H9 (cell line): ENCODE data around the gene MZF1. TPM values are rescaled to one million over a fixed set of nuclear protein-coding genes. Genes with fewer than 3 reads are reported as not detected.

ENCODE experiments used
- DNase-seq: peaks from one replicate; pipeline ENCODE4 v3.0.0-alpha.2; 2017
- H2AFZ ChIP-seq: one replicate; pipeline ENCODE4 v1.6.1; 2013; ENCODE audit warnings: mild to moderate bottlenecking, low read length, control low read depth, moderate library complexity
- H2AK5ac ChIP-seq: 2 replicates; pipeline ENCODE4 v1.6.1; 2013; ENCODE audit warnings: low read length, control low read depth, mixed read lengths; ENCODE audit not compliant: insufficient read length
- H2BK120ac ChIP-seq: one replicate; pipeline ENCODE4 v1.6.1; 2013; ENCODE audit warnings: low read depth, mild to moderate bottlenecking, low read length, control low read depth, inconsistent platforms; ENCODE audit not compliant: poor library complexity, severe bottlenecking
- H2BK12ac ChIP-seq: 2 replicates; pipeline ENCODE4 v1.6.1; 2013; ENCODE audit warnings: low read length, control low read depth, mixed read lengths, low read depth; ENCODE audit not compliant: insufficient read length
- H2BK15ac ChIP-seq: 2 replicates; pipeline ENCODE4 v1.6.1; 2013; ENCODE audit warnings: low read depth, low read length, control low read depth
- H2BK20ac ChIP-seq: one replicate; pipeline ENCODE4 v1.6.1; 2013; ENCODE audit warnings: low read depth, mild to moderate bottlenecking, low read length, control low read depth, inconsistent platforms; ENCODE audit not compliant: poor library complexity, severe bottlenecking
- H2BK5ac ChIP-seq: 2 replicates; pipeline ENCODE4 v1.6.1; 2013; ENCODE audit warnings: low read length, control low read depth, mixed read lengths; ENCODE audit not compliant: insufficient read length
- H3K14ac ChIP-seq: 2 replicates; pipeline ENCODE4 v1.6.1; 2013; ENCODE audit warnings: low read length, control low read depth; ENCODE audit not compliant: insufficient read depth
- H3K18ac ChIP-seq: 2 replicates; pipeline ENCODE4 v1.6.1; 2013; ENCODE audit warnings: low read depth, mild to moderate bottlenecking, mixed read lengths, low read length, control low read depth; ENCODE audit not compliant: insufficient read length
- H3K23ac ChIP-seq: 2 replicates; pipeline ENCODE4 v1.6.1; 2013; ENCODE audit warnings: low read length, control low read depth, mixed read lengths, low read depth; ENCODE audit not compliant: insufficient read length
- H3K23me2 ChIP-seq: 2 replicates; pipeline ENCODE4 v1.6.1; 2013; ENCODE audit warnings: low read depth, mild to moderate bottlenecking, mixed read lengths, low read length, control low read depth; ENCODE audit not compliant: insufficient read length, poor library complexity, severe bottlenecking
- H3K27ac ChIP-seq: 2 replicates; pipeline ENCODE4 v1.5.1; 2013; ENCODE audit warnings: low read length, control low read depth, mixed read lengths, low read depth; ENCODE audit not compliant: insufficient read length
- H3K27me3 ChIP-seq: 2 replicates; pipeline ENCODE4 v1.6.1; 2013; ENCODE audit warnings: low read length, control low read depth, inconsistent platforms; ENCODE audit not compliant: insufficient read depth
- H3K4ac ChIP-seq: 2 replicates; pipeline ENCODE4 v1.6.1; 2013; ENCODE audit warnings: low read depth, mild to moderate bottlenecking, control low read depth, inconsistent platforms, low read length, moderate library complexity
- H3K4me1 ChIP-seq: 2 replicates; pipeline ENCODE4 v1.6.1; 2013; ENCODE audit warnings: low read length, control low read depth, inconsistent platforms; ENCODE audit not compliant: insufficient read depth
- H3K4me2 ChIP-seq: 2 replicates; pipeline ENCODE4 v1.6.1; 2013; ENCODE audit warnings: low read length, control low read depth, mixed read lengths; ENCODE audit not compliant: insufficient read length, insufficient read depth
- H3K56ac ChIP-seq: 2 replicates; pipeline ENCODE4 v1.6.1; 2013; ENCODE audit warnings: low read depth, mild to moderate bottlenecking, mixed read lengths, low read length, control low read depth; ENCODE audit not compliant: insufficient read length
- H3K79me1 ChIP-seq: 2 replicates; pipeline ENCODE4 v1.6.1; 2013; ENCODE audit warnings: low read depth, mild to moderate bottlenecking, moderate library complexity, low read length, control low read depth, inconsistent platforms; ENCODE audit not compliant: insufficient read depth, poor library complexity, severe bottlenecking
- H3K79me2 ChIP-seq: 2 replicates; pipeline ENCODE4 v1.6.1; 2013; ENCODE audit warnings: low read length, control low read depth, inconsistent platforms; ENCODE audit not compliant: insufficient read depth
- H3K9ac ChIP-seq: 2 replicates; pipeline ENCODE4 v1.6.1; 2013; ENCODE audit warnings: low read length, control low read depth, mixed read lengths; ENCODE audit not compliant: insufficient read length; ENCODE audit errors: extremely low read depth
- H3K9me3 ChIP-seq: one replicate; pipeline ENCODE4 v1.6.1; 2013; ENCODE audit warnings: low read depth, low read length, inconsistent platforms; ENCODE audit not compliant: control insufficient read depth
- H3T11ph ChIP-seq: one replicate; pipeline ENCODE4 v1.6.1; 2013; ENCODE audit warnings: mild to moderate bottlenecking, low read length, control low read depth, inconsistent platforms
- H4K20me1 ChIP-seq: one replicate; pipeline ENCODE4 v1.6.1; 2013; ENCODE audit not compliant: control insufficient read depth, insufficient read length, insufficient read depth
- H4K5ac ChIP-seq: 2 replicates; pipeline ENCODE4 v1.6.1; 2013; ENCODE audit warnings: low read depth, mild to moderate bottlenecking, mixed read lengths, low read length, control low read depth; ENCODE audit not compliant: insufficient read length
- H4K8ac ChIP-seq: replicated peaks from 2 replicates; pipeline ENCODE4 v1.6.1; 2013; ENCODE audit warnings: low read length, control low read depth, mixed read lengths, low read depth; ENCODE audit not compliant: insufficient read length
- H4K91ac ChIP-seq: 2 replicates; pipeline ENCODE4 v1.6.1; 2013; ENCODE audit warnings: low read depth, mild to moderate bottlenecking, moderate library complexity, mixed read lengths, low read length, control low read depth; ENCODE audit not compliant: insufficient read length
- H3K27ac Mint-ChIP-seq, 3 experiments: 2 replicates in 2 of 3; 3 replicates in 1 of 3; pipeline ENCODE4 v1.8.0; 2020 to 2021; ENCODE audit warnings: mixed read lengths in 3 of 3, mild to moderate bottlenecking in 1 of 3, moderate library complexity in 1 of 3
- H3K27me3 Mint-ChIP-seq: 2 replicates; pipeline ENCODE4 v1.8.0; 2021; ENCODE audit warnings: low read depth, mild to moderate bottlenecking, moderate library complexity, mixed read lengths
- H3K36me3 Mint-ChIP-seq, 3 experiments: 2 replicates in 2 of 3; 3 replicates in 1 of 3; pipeline ENCODE4 v1.8.0; 2020 to 2021; ENCODE audit warnings: low read depth in 3 of 3, mixed read lengths in 3 of 3; ENCODE audit not compliant: insufficient read depth in 1 of 3
- H3K4me1 Mint-ChIP-seq, 2 experiments: 2 replicates each; pipeline ENCODE4 v1.8.0; 2020; ENCODE audit warnings: mixed read lengths in 2 of 2
- H3K4me3 Mint-ChIP-seq, 2 experiments: 2 replicates in 1 of 2; 3 replicates in 1 of 2; pipeline ENCODE4 v1.8.0; 2020 to 2021; ENCODE audit warnings: mild to moderate bottlenecking in 2 of 2, mixed read lengths in 2 of 2, moderate library complexity in 1 of 2
- H3K9me3 Mint-ChIP-seq, 2 experiments: 2 replicates in 1 of 2; 3 replicates in 1 of 2; pipeline ENCODE4 v1.8.0; 2020; ENCODE audit warnings: mild to moderate bottlenecking in 2 of 2, mixed read lengths in 2 of 2, moderate library complexity in 1 of 2
- WGBS: extraction: QIAGEN DNeasy Blood & Tissue Kit; methylation state at CpG from one replicate; pipeline ENCODE4 v1.1.7; 2013; ENCODE audit warnings: missing lambda C conversion rate, low lambda C conversion rate, mixed read lengths; ENCODE audit not compliant: insufficient read length; ENCODE audit errors: extremely low coverage; 5-methylcytosine and 5-hydroxymethylcytosine counted together
- total RNA-seq: library from RNA; stranded (reverse); gene quantifications from 2 replicates; pipeline ENCODE4 v1.2.1, GENCODE V29; 2021
- TF ChIP-seq, protein P1 (sequence below): fragments of 200-600 bp; sonication (generic); conservative IDR thresholded peaks from 3 replicates; pipeline ENCODE4 v1.8.0; 2021; ENCODE audit warnings: antibody characterized with exemption, mild to moderate bottlenecking

Gene MZF1
- total RNA-seq, 1 experiment from 2014 or later = 23.6 TPM

DNA sequence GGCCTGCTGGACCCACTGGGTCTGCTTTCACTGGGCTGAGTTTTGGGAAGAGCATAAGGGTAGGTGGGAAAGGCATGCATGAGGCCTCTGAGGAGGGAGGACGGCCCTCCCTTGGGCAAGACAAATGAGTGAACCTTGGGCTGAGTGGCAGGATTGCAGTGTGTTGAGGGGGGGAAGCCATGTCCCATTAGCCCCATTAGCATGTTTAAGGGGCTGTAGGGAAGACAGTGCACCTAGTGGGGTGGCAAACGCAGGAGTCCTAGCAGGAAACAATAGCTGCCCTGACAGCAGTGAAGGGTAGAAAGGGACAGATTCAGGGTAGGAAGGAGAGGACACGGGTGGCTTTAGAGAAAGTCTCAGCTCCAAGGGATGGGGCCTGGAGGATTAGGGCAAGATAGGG lies 50.4 kb downstream of the MZF1 start:
- DNase-seq = peak; percentile 48
- no peak overlapping the region for H2AFZ ChIP-seq
- H3K4me1 ChIP-seq = peaks cover 6% of the 10 kb centered on the region; the same call in 1 of the 2 replicates
- peak overlapping the region; percentile 21 to 93 (median 78) for H3K27ac Mint-ChIP-seq
- H4K5ac ChIP-seq = no peak overlapping the region
- H4K20me1 ChIP-seq = no peaks in the 10 kb centered on the region
- H2BK120ac ChIP-seq = no peak overlapping the region
- no peak overlapping the region for H2AK5ac ChIP-seq
- H3K14ac ChIP-seq = no peak overlapping the region
- no peak overlapping the region for H2BK20ac ChIP-seq
- no CpG with 5 or more reads among the region's 3 CpGs for WGBS
- peaks cover 19% of the 10 kb centered on the region for H3K23me2 ChIP-seq
- H3K79me1 ChIP-seq = no peaks in the 10 kb centered on the region
- no peak overlapping the region for H3K4ac ChIP-seq
- no peaks in the 10 kb centered on the region for H3K27me3 ChIP-seq
- no peaks in the 10 kb centered on the region; a peak in 3 of 7 replicates for H3K36me3 Mint-ChIP-seq
- H4K8ac ChIP-seq = no peak overlapping the region
- peaks cover 42% of the 10 kb centered on the region in 2 experiments for H3K4me1 Mint-ChIP-seq
- H3K9me3 ChIP-seq = no peaks in the 10 kb centered on the region
- TF ChIP-seq, protein P1, sequence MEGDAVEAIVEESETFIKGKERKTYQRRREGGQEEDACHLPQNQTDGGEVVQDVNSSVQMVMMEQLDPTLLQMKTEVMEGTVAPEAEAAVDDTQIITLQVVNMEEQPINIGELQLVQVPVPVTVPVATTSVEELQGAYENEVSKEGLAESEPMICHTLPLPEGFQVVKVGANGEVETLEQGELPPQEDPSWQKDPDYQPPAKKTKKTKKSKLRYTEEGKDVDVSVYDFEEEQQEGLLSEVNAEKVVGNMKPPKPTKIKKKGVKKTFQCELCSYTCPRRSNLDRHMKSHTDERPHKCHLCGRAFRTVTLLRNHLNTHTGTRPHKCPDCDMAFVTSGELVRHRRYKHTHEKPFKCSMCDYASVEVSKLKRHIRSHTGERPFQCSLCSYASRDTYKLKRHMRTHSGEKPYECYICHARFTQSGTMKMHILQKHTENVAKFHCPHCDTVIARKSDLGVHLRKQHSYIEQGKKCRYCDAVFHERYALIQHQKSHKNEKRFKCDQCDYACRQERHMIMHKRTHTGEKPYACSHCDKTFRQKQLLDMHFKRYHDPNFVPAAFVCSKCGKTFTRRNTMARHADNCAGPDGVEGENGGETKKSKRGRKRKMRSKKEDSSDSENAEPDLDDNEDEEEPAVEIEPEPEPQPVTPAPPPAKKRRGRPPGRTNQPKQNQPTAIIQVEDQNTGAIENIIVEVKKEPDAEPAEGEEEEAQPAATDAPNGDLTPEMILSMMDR = no peak
- H3K56ac ChIP-seq = no peak overlapping the region
- peaks cover 5% of the 10 kb centered on the region for H3K27me3 Mint-ChIP-seq
- H2BK12ac ChIP-seq = no peak overlapping the region
- no peak overlapping the region for H3K9ac ChIP-seq
- H3K27ac ChIP-seq = no peak overlapping the region
- no peak overlapping the region for H3K23ac ChIP-seq
- H3T11ph ChIP-seq = no peak overlapping the region
- H2BK5ac ChIP-seq = no peak overlapping the region
- H3K9me3 Mint-ChIP-seq = peaks cover 0 to 3% of the 10 kb centered on the region in 2 experiments; a peak in 1 of 5 replicates
- no peak overlapping the region for H3K18ac ChIP-seq
- H4K91ac ChIP-seq = no peak overlapping the region
- peak overlapping the region in 1 of 2 experiments; percentile 25; a peak in 1 of 5 replicates for H3K4me3 Mint-ChIP-seq
- H2BK15ac ChIP-seq = no peak overlapping the region
- H3K79me2 ChIP-seq = peaks cover under 1% of the 10 kb centered on the region; the same call in 1 of the 2 replicates
- H3K4me2 ChIP-seq = no peak overlapping the region
